Stimulated activated CD8-positive, alpha-beta memory T cell treated with anti-CD3 and anti-CD28 coated beads, Interleukin-4, amount 100 ng/mL, for 1 hour (primary cell): Measurements from ENCODE around the gene GABRQ.
"Not testable (repeated sequence)": the region's sequence is repeated elsewhere in the genome, so short reads cannot be mapped to it uniquely, and the experiment has no call there.

Source experiments
- DNase-seq, 2 donors: peaks; one replicate each; pipeline ENCODE4 v3.0.0-alpha.2; 2020; ENCODE audit warnings: low read depth in 2 of 2, low spot score in 1 of 2

GABRQ gene

GRCh38 chrX:152656890-152657289 lies 19.2 kb downstream of the GABRQ start:
- no peak for DNase-seq

DNA sequence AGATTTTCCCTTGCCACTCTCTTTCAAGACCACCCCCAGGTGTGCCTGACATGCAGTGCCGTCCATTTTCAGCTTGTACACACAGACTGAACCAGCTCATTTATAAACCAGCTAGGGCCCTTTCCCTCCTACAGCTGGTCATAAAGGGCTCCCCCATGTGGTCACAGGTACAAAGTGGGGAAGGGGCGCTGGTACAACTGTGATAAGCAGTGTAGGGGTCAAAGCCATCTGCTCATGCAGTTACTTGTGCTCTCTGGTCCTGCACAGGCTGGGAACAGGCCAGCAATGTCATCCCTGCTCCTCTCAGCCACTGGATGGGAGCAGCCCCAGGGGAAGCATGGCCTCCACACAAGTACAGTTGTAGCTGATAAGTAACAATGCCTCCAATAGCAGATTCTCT lies 20.6 kb downstream of the GABRQ start:
- DNase-seq, result no peak

DNA sequence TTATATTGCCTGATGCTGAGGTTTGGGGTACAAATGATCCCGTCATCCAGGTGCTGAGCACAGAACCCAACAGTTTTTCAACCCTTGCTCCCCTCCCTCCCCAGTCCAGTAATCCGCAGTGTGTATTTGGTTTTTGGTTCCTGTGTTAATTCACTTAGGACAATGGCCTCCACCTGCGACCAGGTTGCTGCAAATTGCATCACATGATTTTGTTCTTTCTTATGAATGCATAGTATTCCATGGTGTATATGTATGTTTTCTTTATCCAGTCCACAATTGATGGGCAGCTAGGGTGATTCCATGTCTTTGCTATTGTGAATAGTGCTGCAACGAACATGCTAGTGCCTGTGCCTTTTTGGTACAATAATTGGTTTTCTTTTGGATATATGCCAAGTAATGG lies 25.4 kb downstream of the GABRQ start:
- DNase-seq, result no peak

- no peak for DNase-seq
Observed at GRCh38 chrX:152674135-152674534, 36.4 kb downstream of the GABRQ start.

DNA sequence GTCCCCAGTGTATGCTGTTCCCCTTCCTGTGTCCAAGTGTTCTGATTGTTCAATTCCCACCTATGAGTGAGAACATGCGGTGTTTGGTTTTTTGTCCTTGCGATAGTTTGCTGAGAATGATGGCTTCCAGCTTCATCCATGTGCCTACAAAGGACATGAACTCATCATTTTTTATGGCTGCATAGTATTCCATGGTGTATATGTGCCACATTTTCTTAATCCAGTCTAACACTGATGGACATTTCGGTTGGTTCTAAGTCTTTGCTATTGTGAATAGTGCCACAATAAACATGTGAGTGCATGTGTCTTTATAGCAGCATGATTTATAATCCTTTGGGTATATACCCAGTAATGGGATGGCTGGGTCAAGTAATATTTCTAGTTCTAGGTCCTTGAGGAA lies 37.0 kb downstream of the GABRQ start:
- not testable (repeated sequence) for DNase-seq

DNA sequence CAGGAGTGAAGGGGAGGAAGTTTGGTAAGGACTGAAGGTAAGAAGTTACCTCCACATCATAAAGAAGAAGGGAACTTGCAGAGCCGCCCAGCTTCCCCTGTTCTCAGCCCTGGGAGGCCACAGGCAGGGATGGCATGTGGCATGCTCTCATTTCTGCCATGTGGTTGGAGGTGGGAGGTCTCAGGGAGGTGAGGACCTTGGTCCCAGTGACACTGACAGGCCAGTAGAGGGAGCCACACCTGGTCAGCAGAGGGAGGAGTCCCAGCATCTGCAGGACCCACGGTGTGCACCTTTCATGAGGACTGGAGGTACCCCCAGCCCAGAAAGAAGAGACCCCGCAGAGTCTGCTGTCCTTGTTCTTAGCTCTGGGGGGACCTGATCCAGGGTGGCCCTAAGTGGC lies 43.3 kb downstream of the GABRQ start:
- not testable (repeated sequence) for DNase-seq

- not testable (repeated sequence) for DNase-seq
Observed at GRCh38 chrX:152697952-152698931, 60.5 kb downstream of the GABRQ start, which contains the start of gene MAGEA3. MAGEA3 (plus strand) TSS chrX:152698794; CDS start chrX:152700833, 2,039 bp downstream.

DNA sequence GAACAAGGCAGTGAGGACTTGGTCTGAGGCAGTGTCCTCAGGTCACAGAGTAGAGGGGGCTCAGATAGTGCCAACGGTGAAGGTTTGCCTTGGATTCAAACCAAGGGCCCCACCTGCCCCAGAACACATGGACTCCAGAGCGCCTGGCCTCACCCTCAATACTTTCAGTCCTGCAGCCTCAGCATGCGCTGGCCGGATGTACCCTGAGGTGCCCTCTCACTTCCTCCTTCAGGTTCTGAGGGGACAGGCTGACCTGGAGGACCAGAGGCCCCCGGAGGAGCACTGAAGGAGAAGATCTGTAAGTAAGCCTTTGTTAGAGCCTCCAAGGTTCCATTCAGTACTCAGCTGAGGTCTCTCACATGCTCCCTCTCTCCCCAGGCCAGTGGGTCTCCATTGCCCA lies 62.7 kb downstream of the GABRQ start:
- DNase-seq, result not testable (repeated sequence)

DNA sequence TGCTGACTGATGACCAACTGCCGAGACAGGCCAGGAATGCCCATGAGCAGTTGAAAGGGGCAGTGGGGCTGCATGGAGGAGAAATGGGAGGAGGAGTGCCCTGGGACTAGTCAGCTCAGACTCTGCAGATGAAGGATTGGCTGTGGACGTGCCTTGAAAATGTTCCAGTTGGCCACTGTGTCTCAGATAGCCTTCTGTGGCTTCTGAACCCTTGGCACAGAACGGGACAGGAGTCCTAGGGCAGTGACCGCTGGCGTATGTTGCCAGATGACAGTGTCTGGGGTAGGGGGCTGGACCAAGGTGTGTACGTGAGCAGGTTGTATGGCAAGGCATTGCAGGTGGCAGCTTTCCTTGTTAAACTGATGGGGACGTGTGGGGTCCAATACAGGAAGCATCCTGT lies 68.8 kb downstream of the GABRQ start:
- not testable (repeated sequence) for DNase-seq
